ENCODE measurements around the gene PNPLA3. TPM values are rescaled to one million over a fixed set of nuclear protein-coding genes. Genes with fewer than 3 reads are reported as not detected.

PNPLA3 gene
- total RNA-seq, 4 donors from 2014 or later = 0.32 TPM; not detected in 3

DNA sequence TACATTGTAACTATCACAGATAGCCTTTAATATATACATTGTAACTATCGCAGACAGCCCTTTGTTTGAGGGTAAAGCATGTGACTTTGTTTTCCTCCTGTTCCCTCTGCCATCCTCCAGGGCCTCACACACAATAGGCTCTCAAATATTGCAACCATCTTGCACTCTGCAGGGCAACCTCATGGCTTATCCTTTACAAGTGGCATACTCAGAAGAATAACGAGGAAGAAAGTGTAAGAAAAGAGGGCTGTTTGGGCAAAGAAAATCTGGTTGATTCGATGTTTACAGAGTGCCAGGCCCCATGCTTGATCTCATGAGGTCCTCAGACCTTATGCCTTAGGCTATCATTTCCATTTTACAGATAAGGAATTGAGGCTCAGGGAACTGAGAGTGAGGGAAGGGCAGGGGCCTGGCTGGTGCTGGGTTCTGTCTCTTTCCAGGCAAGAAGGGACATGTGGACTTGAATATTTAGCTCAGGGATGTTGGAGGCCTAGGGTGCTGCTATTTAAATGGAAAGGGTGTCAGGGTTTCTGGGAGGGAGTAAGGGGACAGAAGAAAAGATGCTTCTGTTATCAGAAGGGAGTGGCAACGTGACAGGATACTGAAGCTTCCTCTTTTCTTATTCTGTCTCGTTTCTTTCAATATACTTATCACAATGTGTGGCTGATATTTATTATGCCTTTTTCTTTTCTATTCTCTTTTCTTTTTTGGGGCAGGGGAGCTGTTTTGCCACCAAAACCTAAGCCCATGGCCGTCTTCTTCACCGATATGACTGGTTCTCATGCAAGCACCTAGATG, 30.6 kb downstream of the PNPLA3 start:
- DNase-seq = no peak
- H3K27ac ChIP-seq = peak overlapping the region in 3 of 4 donors; percentile 85 to 92 (median 91)
- no peaks in the 10 kb centered on the region for H3K9me3 ChIP-seq
- in situ Hi-C loops (cut with MboI; ENCODE audit: low pct_ligation_motif_present in 1 of 4, low pct_unique_long_range_greater_than_20kb in 1 of 4, low sequenced_read_pairs in 3 of 4) = no loop called here
- 34 to 58% methylated on average over 4 to 7 of the region's 7 CpGs for WGBS, 2 donors (ENCODE audit: low coverage in 1 of 2)
- TF ChIP-seq CTCF (IDR thresholded peaks at IDR 0.05) (no peak), POLR2AphosphoS5 (IDR thresholded peaks at IDR 0.05) (no peak), POLR2A (IDR thresholded peaks at IDR 0.05) (no peak), EP300 (IDR thresholded peaks at IDR 0.05; ENCODE audit: low read depth) (no peak)
- no peaks in the 10 kb centered on the region for H3K36me3 ChIP-seq
- intact Hi-C loops (cut with DNase I; ENCODE audit: low total_unique reads) = no loop called here
- peak overlapping the region; percentile 71 to 84 (median 77) for H3K4me3 ChIP-seq
- peaks cover 11 to 29% (median 21%) of the 10 kb centered on the region in 4 donors for H3K4me1 ChIP-seq
- no peaks in the 10 kb centered on the region for H3K27me3 ChIP-seq

DNA sequence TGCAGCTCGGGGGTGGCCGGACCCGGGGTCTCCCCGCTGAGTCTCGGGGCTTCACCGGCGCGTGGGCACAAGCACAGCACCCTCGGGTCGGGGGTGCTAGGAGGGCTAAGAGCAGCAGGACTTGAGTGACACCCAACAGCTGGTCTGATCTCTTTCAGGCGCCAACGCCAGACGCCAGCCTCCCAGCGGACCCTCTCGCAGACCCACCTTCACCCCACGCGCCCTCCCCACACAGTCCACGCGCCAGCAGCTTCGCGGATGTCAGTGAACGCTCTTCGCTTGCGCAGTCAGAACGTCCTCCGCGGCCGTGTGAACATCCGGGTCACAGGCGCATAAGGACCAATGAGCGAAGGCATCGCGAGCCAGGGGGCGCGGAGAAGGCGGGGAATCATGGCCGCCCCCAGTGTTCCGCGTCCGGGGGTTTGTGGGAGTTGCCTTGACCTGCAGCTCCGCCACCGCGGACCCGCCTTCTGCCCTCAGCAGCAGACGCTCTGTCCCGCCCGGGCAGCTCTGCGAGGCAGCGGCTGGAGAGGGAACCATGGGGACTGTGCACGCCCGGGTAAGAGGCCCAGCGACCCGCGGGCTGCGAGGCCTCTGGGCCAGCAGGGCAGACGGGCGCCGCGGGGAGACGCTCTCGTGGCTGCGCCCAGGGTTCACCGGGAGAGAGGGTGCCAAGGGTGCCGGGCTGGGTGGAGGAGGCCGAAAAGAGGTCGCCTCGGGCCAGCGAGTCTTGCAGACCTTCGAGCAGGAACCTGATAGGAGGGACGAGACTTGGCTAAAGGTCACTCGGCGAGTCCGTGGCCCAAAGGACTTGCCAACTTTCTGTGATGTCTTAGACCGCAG, 31.7 kb downstream of the PNPLA3 start, which contains the start of gene SAMM50:
SAMM50 (plus strand) TSS at position 403 of the 843 bp plus-strand sequence; CDS start at position 539, 136 bp downstream.
- Histone ChIP-seq H3K4me1 (peaks cover 11 to 29% (median 21%) of the 10 kb centered on the region in 4 donors), H3K27me3 (no peaks in the 10 kb centered on the region), H3K4me3 (peak within 1 kb of the TSS; percentile 71 to 84 (median 77)), H3K27ac (peak within 1 kb of the TSS; percentile 85 to 95 (median 92)), H3K36me3 (no peaks in the 10 kb centered on the region), H3K9me3 (no peaks in the 10 kb centered on the region)
- intact Hi-C loops (cut with DNase I; ENCODE audit: low total_unique reads) = no loop called here
- in situ Hi-C loops (cut with MboI; ENCODE audit: low pct_ligation_motif_present in 1 of 4, low pct_unique_long_range_greater_than_20kb in 1 of 4, low sequenced_read_pairs in 3 of 4) = no loop called here
- peak; percentile 71 for TF ChIP-seq POLR2A (IDR thresholded peaks at IDR 0.05)
- peak; percentile 77 to 89 (median 88) for TF ChIP-seq POLR2AphosphoS5 (IDR thresholded peaks at IDR 0.05)
- no peak for TF ChIP-seq CTCF (IDR thresholded peaks at IDR 0.05)
- peak; percentile 94 for DNase-seq
- WGBS, 2 donors (ENCODE audit: low coverage in 1 of 2) = 0% methylated on average over 34 of the region's 74 CpGs; no CpG with 5 or more reads in 1 of the 2 donors

DNA sequence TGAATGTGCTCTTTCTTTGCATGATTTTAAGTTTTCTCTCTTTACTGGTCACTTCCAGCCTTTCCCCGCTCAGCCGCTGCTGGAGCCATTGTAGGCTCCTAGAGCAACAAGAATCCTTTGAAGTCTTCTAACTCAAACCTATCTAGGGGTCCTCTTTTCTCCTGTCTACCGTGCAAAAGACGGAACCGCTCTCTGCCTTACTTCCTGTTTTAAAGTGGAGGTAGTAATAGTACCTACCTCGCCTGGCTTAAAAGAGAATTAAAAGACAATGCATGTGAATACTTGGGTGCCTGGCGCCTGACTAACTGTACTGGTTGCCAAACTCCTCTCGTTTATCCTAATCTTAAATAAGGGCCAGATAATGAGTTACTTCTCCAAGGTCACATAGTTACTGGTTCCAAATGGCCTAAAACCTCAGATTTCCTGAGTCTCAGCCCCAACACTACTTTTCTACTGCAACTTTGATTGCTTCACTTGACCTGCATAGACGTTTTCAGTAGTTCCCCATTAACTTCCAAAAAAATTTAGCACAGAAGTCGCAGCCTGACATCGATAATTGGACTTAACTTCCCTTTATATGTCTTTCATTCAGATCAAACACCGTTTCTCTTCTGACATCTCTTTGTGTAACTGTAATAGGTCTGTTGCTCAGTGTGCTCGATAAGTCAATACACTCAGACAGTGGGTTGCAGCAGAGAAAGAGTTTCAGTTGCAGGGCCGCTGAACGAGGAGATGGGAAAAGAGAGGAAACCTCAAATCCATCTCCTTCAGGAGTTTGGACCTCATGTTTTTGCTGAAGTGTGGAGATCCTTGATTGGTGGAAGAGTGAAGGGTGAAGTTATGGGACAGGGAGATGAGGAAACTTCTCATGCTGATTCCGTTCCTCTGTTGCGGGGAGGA, 32.5 kb downstream of the PNPLA3 start:
- no peaks in the 10 kb centered on the region for H3K36me3 ChIP-seq
- peak overlapping the region; percentile 71 to 84 (median 77) for H3K4me3 ChIP-seq
- H3K9me3 ChIP-seq = no peaks in the 10 kb centered on the region
- peaks cover 11 to 29% (median 21%) of the 10 kb centered on the region in 4 donors for H3K4me1 ChIP-seq
- H3K27ac ChIP-seq = peak overlapping the region; percentile 85 to 95 (median 92)
- no peak for DNase-seq
- intact Hi-C loops (cut with DNase I; ENCODE audit: low total_unique reads) (no loop called here), in situ Hi-C loops (cut with MboI; ENCODE audit: low pct_ligation_motif_present in 1 of 4, low pct_unique_long_range_greater_than_20kb in 1 of 4, low sequenced_read_pairs in 3 of 4) (no loop called here)
- WGBS, 2 donors (ENCODE audit: low coverage in 1 of 2) = 40 to 42% methylated on average over 12 to 17 of the region's 17 CpGs
- H3K27me3 ChIP-seq = no peaks in the 10 kb centered on the region
- TF ChIP-seq CTCF (IDR thresholded peaks at IDR 0.05) (no peak), EP300 (IDR thresholded peaks at IDR 0.05; ENCODE audit: low read depth) (no peak), POLR2A (IDR thresholded peaks at IDR 0.05) (no peak), POLR2AphosphoS5 (IDR thresholded peaks at IDR 0.05) (no peak)

Measured in transverse colon (tissue), 4 donors.